Measurements from ENCODE around the gene RBM19.

- TF ChIP-seq CTCF (IDR thresholded peaks at IDR 0.05) (no peak), POLR2A (IDR thresholded peaks at IDR 0.05) (no peak)
Observed at GRCh38 chr12:114004402-114004801, 38.3 kb upstream of the RBM19 start.
